IMR-90 (cell line): Measurements from ENCODE around the gene ATG9B. TPM values are rescaled to one million over a fixed set of nuclear protein-coding genes. Genes with fewer than 3 reads are reported as not detected.

Source experiments
- ATAC-seq: fragments of 200-7000 bp; cut with Tn5 transposase; 2 replicates; pipeline ENCODE4 v1.9.1; 2020; ENCODE audit warnings: low read depth, mild to moderate bottlenecking, moderate library complexity
- BruUV-seq: library from RNA; stranded (reverse); fragments of 400-500 nt; replicated peaks from 2 replicates; lab custom pipeline; 2021; lab: Mats Ljungman, UMichigan
- CTCF ChIA-PET: fragments of 300-600 bp; formaldehyde crosslinking; extraction: SDS; loops from one replicate; lab custom pipeline; 2021; ENCODE audit warnings: antibody characterized with exemption; lab: Yijun Ruan, JAX
- POLR2A ChIA-PET: fragments of 300-600 bp; sonication (Branson Sonifier 250); formaldehyde crosslinking; loops from one replicate; lab custom pipeline; 2022; ENCODE audit warnings: antibody characterized with exemption; ENCODE audit not compliant: unreplicated experiment; lab: Charles Lee
- DNase-seq: peaks from one replicate; pipeline ENCODE4 v3.0.0; 2013
- H2AFZ ChIP-seq: replicated peaks from 2 replicates; pipeline ENCODE3; 2013; ENCODE audit warnings: low read length, mild to moderate bottlenecking; ENCODE audit not compliant: poor library complexity
- H2AK5ac ChIP-seq: 2 replicates; pipeline ENCODE4 v1.6.1; 2013; ENCODE audit warnings: low read depth, low read length, inconsistent platforms
- H2AK9ac ChIP-seq: replicated peaks from 2 replicates; pipeline ENCODE3; 2013; ENCODE audit warnings: mild to moderate bottlenecking, low read depth, low read length, moderate library complexity; ENCODE audit not compliant: poor library complexity
- H2BK120ac ChIP-seq: 2 replicates; pipeline ENCODE4 v1.6.1; 2013; ENCODE audit warnings: low read depth, low read length, inconsistent platforms
- H2BK15ac ChIP-seq: 3 replicates; pipeline ENCODE4 v1.6.1; 2013; ENCODE audit warnings: low read depth, low read length, inconsistent platforms
- H2BK20ac ChIP-seq: 2 replicates; pipeline ENCODE4 v1.6.1; 2013; ENCODE audit warnings: low read depth, mild to moderate bottlenecking, inconsistent platforms, low read length, moderate library complexity
- H2BK5ac ChIP-seq: 2 replicates; pipeline ENCODE4 v1.6.1; 2013; ENCODE audit warnings: mild to moderate bottlenecking, low read depth, low read length, inconsistent platforms; ENCODE audit not compliant: poor library complexity, severe bottlenecking
- H3K14ac ChIP-seq: replicated peaks from 2 replicates; pipeline ENCODE4 v1.6.1; 2013; ENCODE audit warnings: low read depth, low read length, inconsistent platforms
- H3K18ac ChIP-seq: 2 replicates; pipeline ENCODE4 v1.6.1; 2013; ENCODE audit warnings: low read depth, low read length, control low read depth
- H3K23ac ChIP-seq: 2 replicates; pipeline ENCODE4 v1.6.1; 2013; ENCODE audit warnings: low read depth, low read length, inconsistent platforms
- H3K27ac ChIP-seq: 2 replicates; pipeline ENCODE4 v1.5.1; 2013; ENCODE audit warnings: mild to moderate bottlenecking, control low read depth, low read length; ENCODE audit not compliant: insufficient read depth
- H3K27me3 ChIP-seq: 2 replicates; pipeline ENCODE4 v1.6.1; 2013; ENCODE audit warnings: low read length; ENCODE audit not compliant: control insufficient read depth, insufficient read depth
- H3K36me3 ChIP-seq: 2 replicates; pipeline ENCODE4 v1.6.1; 2013; ENCODE audit warnings: low read length, mixed read lengths; ENCODE audit not compliant: control insufficient read depth, insufficient read depth
- H3K4ac ChIP-seq: 2 replicates; pipeline ENCODE4 v1.6.1; 2013; ENCODE audit warnings: low read depth, low read length, inconsistent platforms
- H3K4me1 ChIP-seq: 2 replicates; pipeline ENCODE4 v1.6.1; 2013; ENCODE audit warnings: low read length, mixed read lengths; ENCODE audit not compliant: control insufficient read depth, insufficient read depth
- H3K4me2 ChIP-seq: 2 replicates; pipeline ENCODE4 v1.6.1; 2013; ENCODE audit warnings: low read depth, mild to moderate bottlenecking, control low read depth, low read length, moderate library complexity
- H3K4me3 ChIP-seq: 2 replicates; pipeline ENCODE4 v1.5.1; 2013; ENCODE audit warnings: low read depth, mild to moderate bottlenecking, control low read depth, low read length, moderate library complexity; ENCODE audit not compliant: insufficient read depth
- H3K56ac ChIP-seq: 2 replicates; pipeline ENCODE4 v1.6.1; 2013; ENCODE audit warnings: low read length, inconsistent platforms; ENCODE audit not compliant: insufficient read depth; ENCODE audit errors: extremely low read depth
- H3K79me1 ChIP-seq, 2 experiments: 2 replicates each; pipeline ENCODE4 v1.6.1; 2013; ENCODE audit warnings: low read length in 2 of 2, inconsistent platforms in 1 of 2, low read depth in 1 of 2
- H3K9ac ChIP-seq: 2 replicates; pipeline ENCODE4 v1.6.1; 2013; ENCODE audit warnings: low read depth, low read length, control low read depth
- H3K9me1 ChIP-seq: 2 replicates; pipeline ENCODE4 v1.6.1; 2013; ENCODE audit warnings: low read length, inconsistent platforms; ENCODE audit not compliant: insufficient read depth
- H3K9me3 ChIP-seq: 2 replicates; pipeline ENCODE4 v1.6.1; 2013; ENCODE audit warnings: low read length; ENCODE audit not compliant: control insufficient read depth, insufficient read depth
- H4K20me1 ChIP-seq: 2 replicates; pipeline ENCODE4 v1.6.1; 2013; ENCODE audit warnings: low read length, inconsistent platforms; ENCODE audit not compliant: insufficient read depth
- H4K5ac ChIP-seq: 2 replicates; pipeline ENCODE4 v1.6.1; 2013; ENCODE audit warnings: mild to moderate bottlenecking, low read depth, low read length, control low read depth
- H4K8ac ChIP-seq, 2 experiments: 2 replicates each; pipeline ENCODE4 v1.6.1; 2013; ENCODE audit warnings: low read depth in 2 of 2, low read length in 2 of 2, control low read depth in 1 of 2, inconsistent platforms in 1 of 2
- H4K91ac ChIP-seq: 2 replicates; pipeline ENCODE4 v1.6.1; 2013; ENCODE audit warnings: low read depth, low read length, inconsistent platforms; ENCODE audit not compliant: insufficient read depth
- BHLHE40 ChIP-seq: fragments of 150-350 bp; IDR thresholded peaks from 2 replicates; pipeline ENCODE4 v1.6.1; 2016; ENCODE audit warnings: mild to moderate bottlenecking, low read depth, low read length
- CEBPB ChIP-seq: IDR thresholded peaks from 2 replicates; pipeline ENCODE4 v1.6.1; 2012; ENCODE audit warnings: low read depth, low read length, improper control_type of control experiment
- CHD1 ChIP-seq: IDR thresholded peaks from 2 replicates; pipeline ENCODE4 v1.6.1; 2012; ENCODE audit warnings: low read depth, low read length, improper control_type of control experiment
- MAFK ChIP-seq: IDR thresholded peaks from 2 replicates; pipeline ENCODE4 v1.6.1; 2012; ENCODE audit warnings: low read depth, low read length, improper control_type of control experiment
- MAZ ChIP-seq: IDR thresholded peaks from 2 replicates; pipeline ENCODE4 v1.6.1; 2012; ENCODE audit warnings: low read depth, mild to moderate bottlenecking, low read length, improper control_type of control experiment, moderate library complexity, borderline replicate concordance
- RFX5 ChIP-seq: IDR thresholded peaks from 2 replicates; pipeline ENCODE4 v1.8.0; 2012; ENCODE audit warnings: low read depth, mild to moderate bottlenecking, low read length, moderate library complexity
- WGBS, 2 experiments: methylation state at CpG; one replicate each; pipeline versions ENCODE4 v1.1.5 to v1.1.7; 2013; ENCODE audit warnings: missing lambda C conversion rate in 2 of 2; ENCODE audit not compliant: insufficient read length in 1 of 2; ENCODE audit errors: extremely low coverage in 2 of 2; 5-methylcytosine and 5-hydroxymethylcytosine counted together
- dilution Hi-C: fragments of 300-500 bp; cut with HindIII; formaldehyde crosslinking; loops from one replicate; pipeline ENCODE4 v1.14.3; 2018; ENCODE audit warnings: low sequenced_read_pairs; ENCODE audit not compliant: unreplicated experiment
- in situ Hi-C: fragments of 300-500 bp; cut with MboI; formaldehyde crosslinking; loops from 3 replicates; pipeline ENCODE4 v1.14.3; 2019; ENCODE audit warnings: low sequenced_read_pairs, inconsistent platforms, mixed read lengths
- intact Hi-C: fragments of 100-400 bp; cut with micrococcal nuclease; formaldehyde crosslinking; loops from 2 replicates; pipeline ENCODE4 v1.10.0; 2022
- polyA plus RNA-seq, 3 experiments: library from polyadenylated mRNA; depleted of rRNA; stranded (reverse); fragments of >200 nt; gene quantifications; 2 replicates each; pipeline ENCODE4 v1.2.3, GENCODE V29; 2012; ENCODE audit warnings: low replicate concordance in 1 of 3
- total RNA-seq: library from RNA; depleted of rRNA; stranded (reverse); fragments of >200 nt; gene quantifications from 2 replicates; pipeline ENCODE4 v1.2.3, GENCODE V29; 2012

Gene ATG9B
- total and polyA plus RNA-seq, 2 of the 4 experiments (the other 2 are of a cell fraction): 0.18 to 0.91 TPM

GRCh38 chr7:150972023-150972468 is 52.2 kb downstream of the ATG9B start:
- 29% methylated on average over 6 of the region's 12 CpGs; no CpG with 5 or more reads in 1 of the 2 experiments for WGBS, 2 experiments
- no peak overlapping the region for H3K14ac ChIP-seq
- no peak overlapping the region for H3K56ac ChIP-seq
- no peak overlapping the region for H3K4me3 ChIP-seq
- in situ Hi-C loops (no loop called here), dilution Hi-C loops (no loop called here), intact Hi-C loops (no loop called here)
- H2AK9ac ChIP-seq: no peak overlapping the region
- H4K5ac ChIP-seq: no peak overlapping the region; the same call in 1 of the 2 replicates
- H3K27ac ChIP-seq: no peak overlapping the region
- no peaks in the 10 kb centered on the region; the same call in 1 of the 2 replicates for H4K20me1 ChIP-seq
- no peaks in the 10 kb centered on the region for H3K79me1 ChIP-seq
- H3K9me1 ChIP-seq: no peaks in the 10 kb centered on the region
- DNase-seq (peak; percentile 44), ATAC-seq (peak; percentile 65)
- H3K4ac ChIP-seq: no peak overlapping the region
- TF ChIP-seq BHLHE40 (no peak), MAZ (no peak), MAFK (no peak), CEBPB (no peak), RFX5 (no peak), CHD1 (no peak)
- peaks cover 39% of the 10 kb centered on the region for H3K27me3 ChIP-seq
- H3K18ac ChIP-seq: no peak overlapping the region; the same call in 1 of the 2 replicates
- no peak overlapping the region for H2BK5ac ChIP-seq
- H3K4me1 ChIP-seq: peaks cover 22% of the 10 kb centered on the region; the same call in 1 of the 2 replicates
- H3K23ac ChIP-seq: no peak overlapping the region
- no peaks in the 10 kb centered on the region for H3K9me3 ChIP-seq
- no peak overlapping the region for H3K9ac ChIP-seq
- H2BK15ac ChIP-seq: no peak overlapping the region
- POLR2A ChIA-PET: no interaction called here
- H4K91ac ChIP-seq: no peak overlapping the region
- H2BK120ac ChIP-seq: no peak overlapping the region
- H4K8ac ChIP-seq: no peak overlapping the region
- H2AFZ ChIP-seq: no peak overlapping the region
- CTCF ChIA-PET: interaction anchor here (0.5 to 0.6 kb wide), 2 partner anchors 9 to 91 kb away, joined by 3 to 4 read pairs; no protein-coding TSS in a partner anchor
- no peak overlapping the region for H2AK5ac ChIP-seq
- no peaks in the 10 kb centered on the region; the same call in 1 of the 2 replicates for H3K36me3 ChIP-seq
- no TSS peak for BruUV-seq
- H3K4me2 ChIP-seq: no peak overlapping the region; the same call in 1 of the 2 replicates
- H2BK20ac ChIP-seq: no peak overlapping the region
